EL (cell line): Measurements from ENCODE around the gene RIN3.
A peak's percentile ranks its signal among the peaks of the same experiment; 100 is the strongest.

Experiments used
- DNase-seq: peaks from one replicate; pipeline ENCODE4 v3.0.0-alpha.2; 2016

The RIN3 gene

DNA sequence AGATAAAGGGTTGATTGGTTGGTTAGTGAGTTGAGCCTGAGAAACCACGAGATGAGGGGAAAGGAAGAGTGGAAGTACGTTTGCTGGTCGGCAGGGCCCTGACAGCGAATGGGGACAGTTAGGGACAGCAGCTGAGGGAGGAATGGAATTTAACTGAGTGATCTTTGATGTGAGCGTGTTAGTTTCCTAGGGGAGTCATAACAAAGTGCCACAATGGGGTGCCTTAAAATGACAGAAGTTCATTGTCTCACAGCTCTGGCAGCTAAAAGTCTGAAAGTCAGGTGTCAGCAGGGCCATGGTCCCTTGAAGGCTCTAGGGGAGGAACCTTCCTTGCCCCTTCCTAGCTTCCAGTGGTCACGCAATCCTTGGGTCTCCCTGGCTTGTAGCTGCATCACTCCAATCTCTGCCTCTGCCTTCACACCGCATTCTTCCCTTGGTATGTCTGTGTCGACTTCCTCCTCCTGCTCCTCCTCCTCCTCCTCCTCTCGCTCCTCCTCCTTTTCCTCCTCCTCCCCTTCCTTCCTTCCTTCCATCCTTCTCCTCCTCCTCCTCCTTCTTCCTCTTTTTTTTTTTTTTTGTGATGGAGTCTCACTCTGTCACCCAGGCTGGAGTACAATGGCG, 26.0 kb upstream of the RIN3 start:
- DNase-seq: no peak

- DNase-seq: no peak
Observed at GRCh38 chr14:92489394-92490238, 24.0 kb upstream of the RIN3 start.

- DNase-seq: no peak
Observed at GRCh38 chr14:92490239-92490959, 23.2 kb upstream of the RIN3 start.

- no peak for DNase-seq
Observed at GRCh38 chr14:92491782-92492181, 21.8 kb upstream of the RIN3 start.

DNA sequence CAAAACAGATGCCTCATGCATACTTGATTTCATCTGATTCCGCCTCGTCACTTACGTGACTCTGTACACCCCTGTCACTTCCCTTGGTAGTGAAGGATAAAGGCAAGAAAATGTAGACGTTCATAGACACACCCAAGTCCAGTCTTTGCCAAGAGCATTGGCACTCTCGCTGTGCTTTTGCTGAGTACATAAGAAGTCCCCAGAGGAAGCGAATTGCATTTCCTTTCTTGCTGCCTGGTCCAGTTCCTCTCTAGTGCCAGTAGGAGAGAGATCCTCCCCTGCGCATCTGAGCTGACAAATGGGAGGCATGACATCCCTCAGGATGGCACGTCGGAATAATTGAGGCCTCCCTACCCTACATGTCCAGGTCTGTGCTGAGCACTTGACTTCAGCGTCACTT, 21.3 kb upstream of the RIN3 start:
- DNase-seq: no peak

- no peak for DNase-seq
Observed at GRCh38 chr14:92493024-92493423, 20.6 kb upstream of the RIN3 start.

- DNase-seq: no peak
Observed at GRCh38 chr14:92493492-92493891, 20.1 kb upstream of the RIN3 start.

GRCh38 chr14:92494512-92494911, 19.1 kb upstream of the RIN3 start:
- DNase-seq: no peak

GRCh38 chr14:92495027-92495426, 18.6 kb upstream of the RIN3 start:
- peak; percentile 50 for DNase-seq

- DNase-seq: no peak
Observed at GRCh38 chr14:92496191-92496857, 17.3 kb upstream of the RIN3 start.

DNA sequence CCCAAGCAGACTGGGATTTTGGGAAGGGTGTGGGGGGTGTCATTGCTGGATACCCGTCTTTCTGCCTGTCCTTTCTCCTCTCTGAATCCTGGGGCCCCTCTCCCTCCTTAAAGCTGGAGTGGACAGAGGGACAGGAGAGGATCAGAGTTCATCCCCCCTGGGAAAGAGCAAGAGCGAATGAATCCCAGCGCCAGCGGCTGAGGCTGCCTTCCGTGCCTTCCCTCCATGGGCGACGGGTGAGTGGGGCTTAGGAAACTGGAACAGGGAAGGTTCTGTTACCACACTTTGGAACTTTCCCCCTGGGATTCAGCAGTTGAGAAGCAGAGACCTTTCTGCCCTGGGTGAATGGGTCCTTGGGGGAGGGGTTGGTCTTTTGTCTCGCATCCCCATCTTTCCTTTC, 16.2 kb upstream of the RIN3 start:
- no peak for DNase-seq

DNA sequence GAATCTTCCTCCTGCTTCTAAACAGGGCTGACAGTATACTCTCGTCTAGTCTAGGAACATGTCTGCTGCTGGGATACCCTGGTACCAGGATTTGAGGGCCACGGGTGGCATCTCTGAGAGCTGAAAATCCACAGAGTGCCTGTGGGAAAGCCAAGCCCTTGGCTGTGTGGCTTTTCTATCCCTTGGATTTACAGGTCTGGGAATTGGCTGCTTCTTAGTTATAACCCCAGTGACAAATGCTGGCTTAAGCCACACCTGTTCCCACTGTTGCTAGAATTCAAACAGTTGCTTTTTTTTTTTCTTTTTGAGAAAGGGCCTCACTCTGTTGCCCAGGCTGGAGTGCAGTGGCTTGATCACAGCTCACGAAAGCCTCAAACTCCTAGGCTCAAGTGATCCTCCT, 14.3 kb upstream of the RIN3 start:
- DNase-seq: no peak

DNA sequence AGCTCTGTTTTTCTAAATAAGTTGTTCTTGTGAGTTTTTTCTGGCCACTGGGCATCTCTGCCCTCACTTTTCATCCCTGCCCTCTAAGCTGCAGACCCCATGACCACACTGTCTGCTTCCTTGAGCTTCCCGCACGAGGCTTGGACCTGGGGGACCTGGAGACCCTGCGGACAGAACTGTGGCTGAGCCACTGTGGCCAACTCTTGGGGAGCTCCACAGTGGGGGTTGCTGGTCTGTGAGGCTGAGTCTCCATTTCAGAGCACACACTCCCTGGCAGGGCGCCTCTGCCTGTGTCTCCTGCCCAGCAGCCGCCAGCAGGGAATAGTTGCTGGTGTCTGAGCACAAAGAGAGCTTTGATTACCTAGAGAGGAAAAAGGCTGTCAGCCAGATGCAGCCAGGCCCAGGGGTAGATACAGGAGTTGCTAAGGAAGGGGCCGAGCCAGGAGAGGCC, 13.1 kb upstream of the RIN3 start:
- DNase-seq: no peak

DNA sequence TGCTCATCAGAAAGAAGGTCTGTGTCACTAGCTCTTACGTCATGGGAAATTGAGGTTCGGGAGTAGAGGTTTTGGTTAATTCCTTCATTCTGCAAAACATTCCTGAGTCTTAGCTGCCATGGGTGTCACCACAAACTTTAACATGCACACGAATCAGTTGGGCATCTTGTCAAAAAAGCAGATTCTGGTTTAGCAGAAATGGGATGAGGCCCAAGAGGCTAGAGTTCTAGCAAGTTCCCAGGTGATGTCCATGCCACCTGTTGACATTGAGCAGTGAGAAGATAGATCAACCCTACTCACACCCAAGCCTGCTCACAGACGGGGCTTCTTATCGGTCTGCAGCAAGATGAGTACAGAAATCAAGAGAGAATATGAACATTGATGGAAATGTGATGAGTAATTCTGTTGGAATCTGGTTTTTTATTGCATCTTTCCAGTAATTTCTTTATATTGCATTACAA, 11.7 kb upstream of the RIN3 start:
- peak; percentile 87 for DNase-seq

DNA sequence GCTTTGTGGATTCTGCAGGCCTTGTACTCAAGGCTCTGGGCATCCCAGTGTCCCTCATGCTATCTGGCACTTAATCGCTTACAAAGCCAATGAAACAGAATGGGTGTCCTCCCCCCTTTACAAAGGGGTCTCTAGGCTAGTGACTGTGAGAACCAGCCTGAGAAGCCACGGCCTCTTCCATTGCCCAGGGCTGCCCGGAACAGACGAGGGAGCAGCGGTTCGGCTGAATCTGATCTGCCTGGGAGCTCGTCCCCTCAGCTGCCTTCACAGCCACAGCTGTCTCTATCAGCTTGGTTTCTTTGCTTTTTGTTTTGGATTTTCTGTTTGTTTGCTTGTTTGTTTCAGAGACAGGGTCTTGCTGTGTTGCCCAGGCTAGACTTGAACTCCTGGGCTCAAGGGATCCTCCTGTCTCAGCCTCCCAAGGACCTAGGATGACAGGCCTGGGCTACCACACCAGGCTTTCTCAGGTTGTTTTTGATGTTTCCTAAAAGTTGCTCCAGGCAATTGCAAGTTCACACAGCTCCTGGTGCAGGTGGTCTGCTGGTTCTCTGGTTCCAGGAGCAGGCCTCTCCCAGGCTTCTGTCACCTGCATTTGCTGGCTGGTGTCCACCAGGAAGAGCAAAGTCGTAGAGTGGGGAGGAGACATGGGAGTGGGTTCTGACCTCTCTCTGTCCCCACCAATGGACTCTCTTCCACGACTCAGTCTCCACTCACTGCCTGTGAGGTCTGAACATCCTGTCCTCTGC, 10.9 kb upstream of the RIN3 start:
- DNase-seq: no peak

DNA sequence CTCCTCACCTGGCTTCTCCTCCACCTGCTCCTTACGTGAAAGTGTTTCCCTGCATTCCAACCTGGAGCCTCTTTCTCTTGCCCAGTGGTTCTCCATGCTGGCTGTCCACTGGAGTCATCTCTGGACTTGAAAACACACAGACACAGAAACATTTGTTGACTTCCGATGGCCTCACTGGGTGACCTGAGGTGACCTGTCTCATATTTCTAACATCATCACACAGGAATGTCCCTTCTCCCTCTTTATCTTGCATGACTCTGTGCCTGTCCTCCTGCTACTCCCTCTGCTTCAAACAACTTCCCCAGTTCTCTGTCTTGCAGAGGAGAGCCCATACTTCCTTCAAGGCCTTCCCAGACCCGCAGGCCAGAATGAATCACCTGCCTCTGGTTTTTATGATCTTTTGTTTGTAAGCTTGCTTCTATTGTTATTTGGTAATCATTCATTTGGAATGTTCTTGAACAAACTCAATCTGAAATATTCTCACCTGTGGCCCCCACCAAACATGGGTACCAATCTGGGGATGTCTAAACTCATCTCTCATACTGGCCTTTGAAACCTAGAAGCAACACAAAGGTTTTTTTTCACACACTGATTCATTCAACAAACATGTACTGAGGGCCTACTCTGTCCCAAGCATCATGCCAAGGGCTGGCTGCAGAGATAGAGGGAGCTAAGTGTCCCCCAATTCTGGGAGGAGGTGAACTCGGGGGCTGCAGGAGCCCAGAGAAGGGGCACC, 9.7 kb upstream of the RIN3 start:
- DNase-seq: peak; percentile 95

- DNase-seq: no peak
Observed at GRCh38 chr14:92505826-92506225, 7.8 kb upstream of the RIN3 start.

- DNase-seq: no peak
Observed at GRCh38 chr14:92506231-92506630, 7.3 kb upstream of the RIN3 start.

GRCh38 chr14:92507174-92507768, 6.3 kb upstream of the RIN3 start:
- no peak for DNase-seq

GRCh38 chr14:92510972-92511371, 2.6 kb upstream of the RIN3 start:
- DNase-seq: no peak
